Activated CD4-positive, alpha-beta T cell treated with anti-CD3 and anti-CD28 coated beads, Interleukin-2, amount 50 U/mL, for 1 hour (primary cell): ENCODE data around the gene NACC2.

Experiments
- DNase-seq: peaks from one replicate; pipeline ENCODE4 v3.0.0-alpha.2; 2020

The NACC2 gene

GRCh38 chr9:136091582-136092352, 3.3 kb downstream of the NACC2 start:
- DNase-seq, result no peak

- DNase-seq, result no peak
Measured at GRCh38 chr9:136090768-136091581, 4.1 kb downstream of the NACC2 start.

DNA sequence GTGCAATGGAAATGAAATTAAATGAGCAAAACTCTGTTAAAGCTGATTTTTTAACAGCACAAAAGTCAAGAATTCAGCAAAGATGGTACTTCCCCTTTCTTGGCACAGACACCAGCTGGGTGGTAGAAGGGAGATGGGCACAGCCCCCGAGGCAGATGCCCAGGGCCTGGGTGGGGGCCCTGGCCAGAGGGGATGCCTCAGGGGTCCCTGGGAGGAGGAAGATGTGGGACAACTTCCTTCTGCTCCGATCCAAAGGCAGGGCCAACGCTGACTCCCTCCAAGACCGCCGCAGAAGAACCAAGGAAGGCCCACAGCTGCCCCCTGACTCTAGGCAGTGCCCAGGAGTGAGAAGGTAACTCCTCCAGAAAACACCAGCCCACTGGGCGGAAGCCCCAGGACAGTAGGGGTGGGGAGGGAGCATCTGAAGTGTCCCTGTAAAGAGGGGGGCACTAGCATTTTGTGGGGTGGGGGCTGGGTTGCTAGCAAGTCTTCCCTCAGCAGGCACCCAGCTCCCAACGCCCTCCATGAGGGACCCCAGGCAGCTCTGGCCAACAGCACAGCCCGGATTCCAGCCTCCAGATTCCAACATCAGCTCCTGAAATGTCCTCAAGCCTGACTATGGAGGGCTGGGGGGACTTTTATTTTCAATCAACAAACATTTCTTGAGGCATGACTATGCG, 4.9 kb downstream of the NACC2 start:
- DNase-seq, result no peak

GRCh38 chr9:136089697-136090045, 5.4 kb downstream of the NACC2 start:
- no peak for DNase-seq

GRCh38 chr9:136088939-136089696, 6.0 kb downstream of the NACC2 start:
- no peak for DNase-seq

- DNase-seq, result no peak
Measured at GRCh38 chr9:136088481-136088938, 6.6 kb downstream of the NACC2 start.

- DNase-seq, result no peak
Measured at GRCh38 chr9:136087741-136088480, 7.2 kb downstream of the NACC2 start.

DNA sequence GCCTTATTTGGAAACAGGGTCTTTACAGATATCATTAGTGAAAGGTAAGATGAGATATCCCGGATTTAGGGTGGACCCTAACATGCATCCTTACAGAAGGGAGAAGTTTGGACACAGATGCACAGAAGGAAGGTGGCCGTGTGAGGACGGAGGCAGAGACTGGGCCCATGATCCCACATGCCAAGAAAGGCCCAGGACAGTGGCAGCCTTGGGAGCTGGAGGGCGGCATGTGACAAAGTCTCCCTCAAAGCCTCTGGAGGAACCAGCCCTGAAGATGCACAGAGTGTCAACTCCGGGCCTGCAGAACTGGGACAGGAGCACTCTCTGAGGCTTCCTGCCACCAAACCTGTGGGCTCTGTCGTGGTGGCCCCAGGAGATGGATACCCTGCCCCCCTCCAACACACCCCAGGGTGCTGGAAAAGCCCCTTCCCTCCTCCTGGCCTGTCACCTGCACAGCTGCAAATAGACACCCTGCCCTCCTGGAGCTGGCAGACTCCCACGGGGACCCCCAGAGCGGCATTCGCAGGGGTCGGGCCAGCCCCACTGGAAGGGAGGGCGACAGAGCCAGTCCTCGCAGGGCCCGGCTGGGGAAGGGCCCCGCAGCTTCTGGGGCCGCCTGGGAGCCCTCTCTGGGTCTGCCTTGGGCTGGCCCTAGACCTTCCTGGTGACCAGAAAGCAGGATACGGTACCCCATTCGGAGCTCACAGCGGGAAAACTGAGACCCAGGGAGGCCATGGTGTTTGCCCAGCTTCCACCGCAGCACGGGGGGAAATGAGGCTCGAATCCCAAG, 7.9 kb downstream of the NACC2 start:
- no peak for DNase-seq

- no peak for DNase-seq
Measured at GRCh38 chr9:136086213-136086881, 8.7 kb downstream of the NACC2 start.

DNA sequence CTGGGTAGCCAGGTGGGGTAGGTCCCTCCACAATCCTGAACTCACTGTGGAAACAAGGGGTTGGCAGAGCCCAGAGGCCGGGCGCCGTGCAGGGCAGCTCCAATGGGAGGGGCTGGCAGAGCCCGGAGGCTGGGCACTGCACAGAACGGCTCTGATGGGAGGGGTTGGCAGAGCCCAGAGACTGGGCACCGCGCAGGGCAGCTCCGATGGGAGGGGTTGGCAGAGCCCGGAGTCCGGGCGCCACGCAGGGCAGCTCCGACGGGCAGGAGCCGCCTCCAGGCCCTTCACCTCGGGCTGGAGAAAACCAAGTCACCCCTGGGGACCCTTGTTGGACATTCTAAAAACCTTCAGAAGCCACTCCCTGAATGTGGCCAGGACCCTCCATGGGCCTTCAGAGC, 9.3 kb downstream of the NACC2 start:
- DNase-seq, result no peak

GRCh38 chr9:136084063-136084944, 10.8 kb downstream of the NACC2 start:
- no peak for DNase-seq

DNA sequence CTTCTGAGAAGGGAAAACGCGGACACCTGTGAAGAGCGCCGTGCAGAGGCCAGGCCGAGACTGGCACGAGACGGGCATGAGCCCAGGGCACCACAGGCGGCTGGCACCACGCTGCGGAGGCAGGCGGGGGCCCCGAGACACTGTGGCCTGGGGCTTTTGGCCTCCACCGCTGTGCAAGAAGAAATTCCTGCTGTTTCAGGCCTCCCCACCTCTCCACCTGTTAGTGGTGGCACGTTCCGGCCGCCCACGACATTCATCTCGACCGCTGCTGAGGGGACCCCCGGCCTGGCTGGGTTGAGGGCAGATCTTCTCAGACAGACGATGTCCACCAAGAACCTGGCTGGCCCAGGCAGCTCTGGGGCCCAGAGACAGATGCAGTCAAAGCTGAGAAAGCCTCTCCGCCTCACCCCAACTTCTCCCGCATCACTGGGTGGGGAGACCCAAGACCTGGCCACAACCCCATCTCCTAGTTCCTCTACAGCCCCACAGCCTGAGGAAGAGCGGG, 11.5 kb downstream of the NACC2 start:
- DNase-seq, result no peak

- DNase-seq, result no peak
Measured at GRCh38 chr9:136082496-136083361, 12.4 kb downstream of the NACC2 start.

- DNase-seq, result no peak
Measured at GRCh38 chr9:136081826-136082495, 13.1 kb downstream of the NACC2 start.

GRCh38 chr9:136081113-136081825, 13.8 kb downstream of the NACC2 start:
- DNase-seq, result no peak

- DNase-seq, result no peak
Measured at GRCh38 chr9:136080716-136081112, 14.4 kb downstream of the NACC2 start.

- DNase-seq, result no peak
Measured at GRCh38 chr9:136079916-136080246, 15.2 kb downstream of the NACC2 start.
